NAMALWA (cell line): ENCODE data around the gene ARHGAP27.
"Not testable (repeated sequence)": the region's sequence is repeated elsewhere in the genome, so short reads cannot be mapped to it uniquely, and the experiment has no call there.

Experiments used
- DNase-seq: peaks from one replicate; pipeline ENCODE4 v3.0.0-alpha.2; 2015; ENCODE audit warnings: low spot score

The ARHGAP27 gene

GRCh38 chr17:45357364-45357997, 75.2 kb downstream of the ARHGAP27 start:
- no peak for DNase-seq

GRCh38 chr17:45355087-45355486, 77.6 kb downstream of the ARHGAP27 start:
- no peak for DNase-seq

GRCh38 chr17:45353043-45353442, 79.6 kb downstream of the ARHGAP27 start:
- DNase-seq: no peak

GRCh38 chr17:45351831-45352230, 80.8 kb downstream of the ARHGAP27 start:
- DNase-seq: no peak

- DNase-seq: no peak
These were observed 85.2 kb downstream of the ARHGAP27 start for GRCh38 chr17:45347444-45347843.

- DNase-seq: no peak
These were observed 86.3 kb downstream of the ARHGAP27 start for GRCh38 chr17:45346216-45347015.

- no peak for DNase-seq
These were observed 87.0 kb downstream of the ARHGAP27 start for GRCh38 chr17:45345554-45346215.

GRCh38 chr17:45345246-45345553, 87.5 kb downstream of the ARHGAP27 start:
- no peak for DNase-seq

- DNase-seq: not testable (repeated sequence)
These were observed 88.6 kb downstream of the ARHGAP27 start for GRCh38 chr17:45343967-45344664.
